NOMO-1 treated with dmso at 0.1 percent for 144 hours (cell line): Measurements from ENCODE around the gene SYCP2.

Experiments
- DNase-seq: peaks from one replicate; lab custom pipeline; 2025; ENCODE audit not compliant: unreplicated experiment; lab: John Stamatoyannopoulos, UW

The SYCP2 gene

DNA sequence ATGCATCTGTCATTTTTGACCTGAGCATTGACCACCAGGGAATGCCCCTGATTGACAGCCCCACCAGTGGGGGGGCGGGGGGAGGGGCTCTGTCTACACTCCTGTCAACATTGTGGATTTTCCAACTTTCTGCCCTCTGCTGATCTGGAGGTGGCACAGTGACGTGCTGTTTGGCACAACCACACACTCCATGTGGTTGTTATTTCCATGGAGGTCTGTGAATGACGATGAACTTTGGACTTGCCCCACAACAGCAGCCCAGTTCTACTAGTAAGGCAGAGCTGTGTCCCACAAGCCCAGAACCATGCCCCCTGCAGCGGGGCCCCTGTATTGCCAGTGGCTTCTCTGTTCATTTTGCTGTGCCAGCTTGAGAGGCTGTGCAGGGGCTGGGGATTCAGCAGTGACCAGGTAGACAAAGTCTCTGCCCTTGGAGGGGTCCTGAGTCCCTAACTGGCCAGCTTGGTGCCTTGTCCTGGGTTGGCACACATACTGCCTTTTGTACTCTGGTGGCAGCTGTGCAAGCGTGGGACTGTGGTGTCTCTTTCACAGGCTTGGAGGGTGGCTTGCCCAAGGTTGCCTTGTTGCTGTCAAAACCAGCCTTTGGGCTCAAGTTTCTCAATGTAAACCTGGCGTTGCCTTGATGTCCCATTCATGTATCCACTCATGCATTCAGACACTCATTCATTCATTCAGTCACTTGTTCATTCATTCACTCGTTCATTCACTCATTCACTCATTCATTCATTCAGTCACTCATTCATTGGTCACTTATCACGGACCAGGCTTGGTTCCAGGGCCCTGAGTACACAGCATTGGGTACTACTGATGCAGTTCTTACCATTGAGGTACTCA, 108.5 kb downstream of the SYCP2 start:
- DNase-seq, result no peak

GRCh38 chr20:59823491-59824259, 109.8 kb downstream of the SYCP2 start:
- DNase-seq, result no peak

GRCh38 chr20:59823030-59823423, 110.4 kb downstream of the SYCP2 start:
- no peak for DNase-seq

DNA sequence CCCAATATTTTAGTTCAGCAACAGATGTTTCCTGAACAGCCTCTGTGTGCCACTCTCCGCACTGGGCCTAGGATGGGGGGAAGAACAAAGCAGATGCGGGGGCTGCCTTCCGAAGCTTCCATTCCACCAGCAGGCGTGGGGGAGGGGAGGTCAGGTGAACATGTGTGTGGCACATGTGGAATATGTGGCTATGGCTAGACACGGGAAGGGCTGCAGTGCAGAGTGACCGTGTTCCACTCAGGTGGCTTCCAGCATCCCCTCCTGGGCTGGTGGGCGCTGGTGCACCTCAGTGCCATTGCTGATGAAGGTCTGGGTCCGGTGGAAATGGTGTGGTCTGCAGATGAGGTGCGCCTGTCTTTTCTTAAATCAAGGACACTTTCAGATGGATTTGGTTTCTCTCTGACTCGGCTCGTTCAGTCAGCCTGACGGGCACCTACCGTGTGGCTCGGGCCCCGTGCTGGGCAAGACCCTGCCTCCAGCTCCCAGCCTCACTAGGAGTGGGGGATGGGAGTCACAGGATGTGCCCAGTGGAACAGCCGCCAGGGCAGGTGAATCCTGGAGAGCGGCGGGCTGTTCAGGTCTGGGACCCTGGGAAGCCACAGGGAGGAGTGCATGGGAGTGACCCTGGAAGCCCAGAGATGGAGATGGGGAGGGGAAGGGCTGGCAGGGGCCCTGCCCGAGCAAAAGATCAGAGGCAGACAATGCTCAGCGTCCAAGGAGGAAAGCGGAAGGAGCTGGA, 111.0 kb downstream of the SYCP2 start:
- DNase-seq, result no peak

DNA sequence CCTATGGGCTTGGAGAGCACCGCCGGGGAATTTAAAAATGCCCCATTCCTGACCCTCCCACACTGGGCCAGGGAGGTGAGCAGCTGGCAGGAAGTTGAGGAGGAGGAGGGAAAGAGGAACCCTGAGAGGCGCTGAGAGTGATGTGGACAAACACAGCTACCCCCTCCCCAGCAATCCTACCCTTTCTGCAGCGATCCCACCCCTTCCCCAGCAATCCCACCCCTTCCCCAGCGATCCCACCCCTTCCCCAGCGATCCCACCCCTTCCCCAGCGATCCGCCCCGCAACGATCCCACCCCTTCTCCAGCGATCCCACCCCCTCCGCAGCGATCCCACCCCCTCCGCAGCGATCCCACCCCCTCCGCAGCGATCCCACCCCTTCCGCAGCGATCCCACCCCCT, 111.6 kb downstream of the SYCP2 start:
- no peak for DNase-seq

DNA sequence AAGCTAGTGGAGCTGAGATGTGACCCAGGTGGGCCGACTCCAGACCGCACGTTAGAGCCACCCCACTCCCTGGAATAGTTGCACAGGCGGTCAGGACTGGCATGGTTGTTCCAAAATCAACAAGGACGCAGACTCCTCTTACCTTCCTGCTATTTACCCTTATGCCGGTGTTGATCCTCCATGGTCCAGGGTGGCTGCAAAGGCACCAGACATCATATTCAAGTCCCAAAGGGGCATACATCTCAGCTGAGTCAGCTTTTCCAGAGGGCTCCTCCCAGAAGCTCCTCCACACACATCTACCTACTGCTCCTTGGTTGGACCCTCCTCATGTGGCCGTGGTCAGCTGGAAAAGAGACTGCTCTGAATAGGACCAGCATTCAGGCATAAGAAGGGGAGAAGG, 112.2 kb downstream of the SYCP2 start:
- DNase-seq, result no peak

GRCh38 chr20:59820204-59821041, 113.0 kb downstream of the SYCP2 start:
- no peak for DNase-seq

- no peak for DNase-seq
Observed at GRCh38 chr20:59819496-59820203, 113.8 kb downstream of the SYCP2 start.

DNA sequence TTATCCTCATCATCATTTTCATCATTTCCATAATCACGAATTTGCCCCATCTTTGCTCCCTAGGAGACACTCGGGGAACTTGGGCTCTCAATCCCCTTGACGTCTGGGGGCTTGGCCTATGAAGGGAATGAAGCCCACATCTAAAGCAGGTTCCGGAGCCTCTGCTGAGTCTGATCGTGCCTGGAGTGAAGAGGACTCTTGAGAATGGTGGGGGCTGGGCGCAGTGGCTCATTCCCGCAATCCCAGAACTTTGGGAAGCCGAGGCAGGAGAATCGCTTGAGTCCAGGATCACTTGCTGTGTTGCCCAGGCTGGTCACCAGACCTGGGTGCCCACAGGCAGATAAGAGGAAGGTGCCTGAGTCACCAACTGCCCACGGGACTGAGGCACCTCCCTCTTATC, 114.5 kb downstream of the SYCP2 start:
- no peak for DNase-seq

GRCh38 chr20:59817846-59818615, 115.4 kb downstream of the SYCP2 start:
- DNase-seq, result no peak

GRCh38 chr20:59817406-59817805, 116.0 kb downstream of the SYCP2 start:
- DNase-seq, result no peak

GRCh38 chr20:59816146-59816738, 117.2 kb downstream of the SYCP2 start:
- DNase-seq, result no peak

- no peak for DNase-seq
Observed at GRCh38 chr20:59814840-59815340, 118.5 kb downstream of the SYCP2 start.

DNA sequence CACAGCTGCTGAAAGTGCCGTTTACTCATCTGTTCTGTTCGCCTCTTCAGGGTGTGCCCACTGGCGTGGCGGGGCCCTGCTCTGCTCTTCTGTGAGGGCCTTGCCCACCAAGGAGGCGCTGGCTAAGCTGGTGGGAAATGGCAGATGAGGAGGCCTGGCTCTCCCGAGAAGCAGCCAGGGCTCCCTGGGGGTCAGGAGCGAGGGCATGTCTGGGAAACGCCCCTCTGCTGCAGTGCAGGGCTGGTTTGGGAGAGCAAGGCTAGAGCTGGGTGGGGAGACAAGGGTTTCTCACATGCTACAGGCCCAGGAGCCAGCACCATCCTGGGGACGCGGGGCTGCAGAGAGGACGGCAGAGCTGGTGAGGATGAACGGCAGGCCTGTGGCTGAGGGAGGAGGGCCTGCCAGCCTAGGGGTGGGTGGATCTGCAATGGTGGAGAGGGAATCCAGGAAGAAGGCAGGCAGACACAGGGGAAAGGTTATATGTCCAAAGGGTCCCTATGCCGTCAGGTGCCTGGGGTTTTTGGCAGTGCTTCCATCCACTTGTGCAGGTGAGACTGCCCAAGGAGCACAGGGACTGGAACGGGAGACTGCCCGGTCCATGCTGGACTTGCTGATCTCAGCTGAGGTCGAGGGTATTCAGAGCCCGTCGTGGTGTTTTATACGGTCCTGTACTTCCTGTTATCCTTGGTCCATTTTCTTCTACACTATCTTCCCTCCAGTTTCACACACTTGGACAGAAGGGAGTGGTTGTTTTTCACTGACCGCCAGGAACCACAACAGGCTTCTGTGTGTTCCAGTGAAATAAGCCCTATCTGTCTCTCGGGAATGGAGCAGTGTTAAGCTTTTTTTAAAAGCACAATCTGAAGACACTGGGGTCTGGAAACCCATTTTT, 119.2 kb downstream of the SYCP2 start:
- DNase-seq, result no peak
